ENCODE data around the gene SLIT3.

DNA sequence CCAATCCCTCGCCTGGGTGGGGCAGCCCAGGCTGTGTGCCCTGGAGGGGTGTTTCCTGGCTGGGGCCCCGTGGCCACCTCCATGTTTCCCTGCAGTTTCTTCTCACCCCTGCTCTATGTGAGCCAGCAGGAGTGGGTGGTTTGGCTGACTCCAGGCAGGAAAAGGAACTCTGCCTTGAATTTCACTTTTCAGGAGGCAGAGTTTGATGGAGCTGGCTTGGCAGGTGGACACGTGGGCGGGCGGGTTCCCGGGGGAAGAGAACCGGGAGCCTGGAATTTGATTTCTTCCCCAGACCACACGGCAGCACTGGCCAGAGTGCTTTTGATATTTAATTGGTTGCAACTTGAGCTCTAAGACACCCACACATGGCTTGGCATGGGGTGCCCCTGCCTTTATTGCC, 601.9 kb downstream of the SLIT3 start:
- TF ChIP-seq CTCF (IDR thresholded peaks at IDR 0.05) = no peak
- TF ChIP-seq POLR2A (IDR thresholded peaks at IDR 0.05) = no peak
- TF ChIP-seq POLR2AphosphoS5 (IDR thresholded peaks at IDR 0.05) = no peak
